NCI-H2171 (cell line): Measurements from ENCODE around the gene ERC1.
A peak's percentile ranks its signal among the peaks of the same experiment; 100 is the strongest.

Source experiments
- DNase-seq: peaks from one replicate; lab custom pipeline; 2025; lab: John Stamatoyannopoulos, UW

ERC1 gene

GRCh38 chr12:1494856-1495255 is 503.8 kb downstream of the ERC1 start:
- no peak for DNase-seq

GRCh38 chr12:1496162-1496900 is 505.3 kb downstream of the ERC1 start:
- no peak for DNase-seq

- DNase-seq: no peak
Observed at GRCh38 chr12:1497161-1497560, 506.1 kb downstream of the ERC1 start.

- DNase-seq: no peak
Observed at GRCh38 chr12:1498199-1498740, 507.2 kb downstream of the ERC1 start.

GRCh38 chr12:1499351-1499750 is 508.3 kb downstream of the ERC1 start:
- DNase-seq: no peak

- peak; percentile 55 for DNase-seq
Observed at GRCh38 chr12:1500095-1500801, 509.2 kb downstream of the ERC1 start.

- DNase-seq: no peak
Observed at GRCh38 chr12:1501001-1501400, 510.0 kb downstream of the ERC1 start.

GRCh38 chr12:1501695-1502378 is 510.8 kb downstream of the ERC1 start:
- DNase-seq: no peak

GRCh38 chr12:1502379-1502720 is 511.3 kb downstream of the ERC1 start:
- DNase-seq: peak; percentile 73

- no peak for DNase-seq
Observed at GRCh38 chr12:1502831-1503230, 511.8 kb downstream of the ERC1 start.

- no peak for DNase-seq
Observed at GRCh38 chr12:1503281-1503711, 512.3 kb downstream of the ERC1 start.

- no peak for DNase-seq
Observed at GRCh38 chr12:1504304-1504894, 513.4 kb downstream of the ERC1 start.

- DNase-seq: no peak
Observed at GRCh38 chr12:1504895-1505311, 513.9 kb downstream of the ERC1 start.

GRCh38 chr12:1505576-1505975 is 514.6 kb downstream of the ERC1 start:
- DNase-seq: no peak

- DNase-seq: no peak
Observed at GRCh38 chr12:1507308-1507707, 516.3 kb downstream of the ERC1 start.

GRCh38 chr12:1509413-1510052 is 518.5 kb downstream of the ERC1 start:
- DNase-seq: no peak

- DNase-seq: no peak
Observed at GRCh38 chr12:1510056-1510812, 519.2 kb downstream of the ERC1 start.

GRCh38 chr12:1515010-1515409 is 524.0 kb downstream of the ERC1 start:
- DNase-seq: no peak

GRCh38 chr12:1515428-1515827 is 524.4 kb downstream of the ERC1 start:
- no peak for DNase-seq

- no peak for DNase-seq
Observed at GRCh38 chr12:1517007-1517406, 526.0 kb downstream of the ERC1 start.
